Measurements from ENCODE around the gene LAMA2.

LAMA2 gene

DNA sequence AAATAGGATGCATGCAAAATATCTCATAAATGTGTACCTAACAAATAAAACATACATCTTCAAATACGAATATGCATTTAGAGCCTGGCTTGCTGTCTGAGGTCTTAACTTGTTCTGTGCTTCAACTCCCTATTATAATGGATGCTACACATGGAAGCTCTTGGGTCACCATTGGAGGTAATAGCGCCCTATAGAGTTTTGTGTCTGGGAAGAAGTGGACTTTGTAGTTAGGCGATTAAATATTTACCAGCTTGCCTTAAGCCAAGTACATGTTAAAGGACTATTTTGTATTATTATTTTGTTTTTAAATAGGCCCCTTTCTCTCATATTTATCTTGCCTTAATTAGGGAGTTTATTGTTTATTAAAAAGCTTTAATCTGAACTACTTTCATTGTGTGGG lies 107.4 kb downstream of the LAMA2 start:
- in situ Hi-C loops (cut with MboI; ENCODE audit: low sequenced_read_pairs, unreplicated experiment): no loop called here
- DNase-seq (ENCODE audit: low spot score): no peak
- TF ChIP-seq, protein P1, sequence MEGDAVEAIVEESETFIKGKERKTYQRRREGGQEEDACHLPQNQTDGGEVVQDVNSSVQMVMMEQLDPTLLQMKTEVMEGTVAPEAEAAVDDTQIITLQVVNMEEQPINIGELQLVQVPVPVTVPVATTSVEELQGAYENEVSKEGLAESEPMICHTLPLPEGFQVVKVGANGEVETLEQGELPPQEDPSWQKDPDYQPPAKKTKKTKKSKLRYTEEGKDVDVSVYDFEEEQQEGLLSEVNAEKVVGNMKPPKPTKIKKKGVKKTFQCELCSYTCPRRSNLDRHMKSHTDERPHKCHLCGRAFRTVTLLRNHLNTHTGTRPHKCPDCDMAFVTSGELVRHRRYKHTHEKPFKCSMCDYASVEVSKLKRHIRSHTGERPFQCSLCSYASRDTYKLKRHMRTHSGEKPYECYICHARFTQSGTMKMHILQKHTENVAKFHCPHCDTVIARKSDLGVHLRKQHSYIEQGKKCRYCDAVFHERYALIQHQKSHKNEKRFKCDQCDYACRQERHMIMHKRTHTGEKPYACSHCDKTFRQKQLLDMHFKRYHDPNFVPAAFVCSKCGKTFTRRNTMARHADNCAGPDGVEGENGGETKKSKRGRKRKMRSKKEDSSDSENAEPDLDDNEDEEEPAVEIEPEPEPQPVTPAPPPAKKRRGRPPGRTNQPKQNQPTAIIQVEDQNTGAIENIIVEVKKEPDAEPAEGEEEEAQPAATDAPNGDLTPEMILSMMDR (IDR thresholded peaks at IDR 0.05; ENCODE audit: borderline replicate concordance, control extremely low read depth, extremely low read depth, insufficient read depth, missing control alignments): no peak

DNA sequence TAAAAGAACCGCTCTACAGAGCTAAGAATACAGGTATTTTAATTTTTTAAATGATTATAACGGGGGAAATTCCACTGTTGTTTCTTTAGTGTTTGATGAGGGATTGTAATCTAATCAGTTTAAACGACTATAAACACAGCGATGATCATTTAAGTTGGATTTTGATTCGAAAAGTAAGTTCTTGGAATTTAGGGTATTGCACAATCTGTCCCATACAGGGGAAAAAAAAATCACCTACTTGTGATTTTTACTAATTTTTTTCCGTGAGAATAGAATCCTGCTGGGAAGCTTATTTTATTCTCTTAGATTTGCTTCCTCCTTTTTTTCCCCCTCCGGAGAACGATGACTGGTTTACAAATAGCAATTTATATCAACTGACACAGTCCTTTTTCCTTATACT lies 108.0 kb downstream of the LAMA2 start:
- DNase-seq (ENCODE audit: low spot score): no peak
- TF ChIP-seq, protein P1 (IDR thresholded peaks at IDR 0.05; ENCODE audit: borderline replicate concordance, control extremely low read depth, extremely low read depth, insufficient read depth, missing control alignments): no peak
- in situ Hi-C loops (cut with MboI; ENCODE audit: low sequenced_read_pairs, unreplicated experiment): no loop called here

DNA sequence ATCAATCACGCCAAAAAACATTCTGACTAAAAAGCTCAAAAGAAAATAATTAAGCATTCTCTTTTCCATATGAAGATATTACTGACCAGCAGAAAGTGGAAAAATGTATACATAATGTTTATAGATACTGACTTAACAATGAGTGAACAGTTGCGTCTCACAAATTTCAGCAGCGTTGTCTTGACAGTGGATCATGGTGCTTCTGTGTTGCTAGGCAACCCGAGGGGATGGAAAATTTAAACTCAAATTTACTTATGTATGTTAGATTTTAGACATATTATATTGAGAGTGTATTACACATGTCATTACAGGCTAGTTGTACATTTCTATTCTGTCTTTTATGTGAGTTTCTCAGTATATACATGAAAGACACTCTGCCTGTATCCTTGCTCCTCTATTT lies 110.2 kb downstream of the LAMA2 start:
- TF ChIP-seq, protein P1 (IDR thresholded peaks at IDR 0.05; ENCODE audit: borderline replicate concordance, control extremely low read depth, extremely low read depth, insufficient read depth, missing control alignments): no peak
- in situ Hi-C loops (cut with MboI; ENCODE audit: low sequenced_read_pairs, unreplicated experiment): no loop called here
- no peak for DNase-seq (ENCODE audit: low spot score)

DNA sequence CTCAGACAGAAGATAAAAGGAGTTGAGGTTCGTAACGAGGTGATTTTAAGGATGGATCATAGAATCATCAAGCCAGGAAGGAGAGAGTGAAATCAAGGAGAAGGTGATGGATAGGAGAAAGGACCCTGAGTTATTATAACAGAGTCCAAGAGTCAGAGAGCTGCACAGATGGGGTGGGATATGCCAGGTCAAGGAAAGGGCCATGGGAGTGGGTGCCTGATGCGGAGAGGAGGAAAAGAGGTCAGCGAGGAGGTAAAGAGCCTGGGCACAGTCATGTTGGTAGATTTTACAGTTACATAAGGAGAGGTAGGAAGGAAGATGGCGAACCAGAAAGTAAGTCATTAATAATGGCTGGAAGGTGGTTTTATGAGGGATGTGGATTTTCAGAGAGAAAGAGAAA lies 114.9 kb downstream of the LAMA2 start:
- DNase-seq (ENCODE audit: low spot score): no peak
- TF ChIP-seq, protein P1 (IDR thresholded peaks at IDR 0.05; ENCODE audit: borderline replicate concordance, control extremely low read depth, extremely low read depth, insufficient read depth, missing control alignments): no peak

DNA sequence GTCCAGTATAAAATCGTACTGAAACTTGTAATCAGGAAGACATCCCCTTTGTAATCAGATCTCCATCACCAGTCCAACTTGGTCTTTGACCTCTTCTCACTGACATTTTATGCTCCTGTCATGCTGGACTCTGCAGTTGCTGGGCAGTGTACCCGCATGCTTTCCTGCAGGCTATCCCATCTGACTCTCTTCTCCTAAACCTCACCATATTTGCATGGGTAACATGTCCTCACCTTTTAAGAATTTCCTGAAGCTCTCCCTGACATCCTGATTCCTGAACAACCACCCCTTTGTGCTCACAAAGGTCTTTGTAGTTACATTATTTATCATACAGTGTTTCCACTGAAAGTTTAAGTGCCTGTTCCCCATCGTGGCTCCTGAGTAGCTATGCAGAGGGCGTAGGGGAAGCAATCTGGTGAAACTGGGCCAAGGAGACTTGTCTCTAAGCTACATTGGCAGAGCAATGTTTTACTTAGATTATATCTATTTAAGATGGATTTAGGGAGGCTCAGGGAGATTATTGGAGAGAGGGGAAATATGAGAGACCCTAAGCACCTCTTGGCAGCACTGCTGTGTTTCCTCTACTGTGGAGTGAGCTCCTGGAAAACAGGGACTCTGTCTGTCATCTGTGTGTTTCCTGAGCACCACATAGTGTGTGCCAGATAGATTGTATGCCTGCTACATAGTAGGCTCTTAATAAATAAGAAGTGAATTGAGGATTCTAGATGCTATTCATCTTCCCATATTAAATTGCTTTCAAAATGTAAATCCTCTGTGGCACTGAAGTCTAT lies 124.0 kb downstream of the LAMA2 start:
- in situ Hi-C loops (cut with MboI; ENCODE audit: low sequenced_read_pairs, unreplicated experiment): no loop called here
- no peak for DNase-seq (ENCODE audit: low spot score)
- TF ChIP-seq, protein P1 (IDR thresholded peaks at IDR 0.05; ENCODE audit: borderline replicate concordance, control extremely low read depth, extremely low read depth, insufficient read depth, missing control alignments): no peak

More for the DNA sequence above, 114.9 kb downstream of the LAMA2 start:
- in situ Hi-C loops (cut with MboI; ENCODE audit: low sequenced_read_pairs, unreplicated experiment): no loop called here

DNA sequence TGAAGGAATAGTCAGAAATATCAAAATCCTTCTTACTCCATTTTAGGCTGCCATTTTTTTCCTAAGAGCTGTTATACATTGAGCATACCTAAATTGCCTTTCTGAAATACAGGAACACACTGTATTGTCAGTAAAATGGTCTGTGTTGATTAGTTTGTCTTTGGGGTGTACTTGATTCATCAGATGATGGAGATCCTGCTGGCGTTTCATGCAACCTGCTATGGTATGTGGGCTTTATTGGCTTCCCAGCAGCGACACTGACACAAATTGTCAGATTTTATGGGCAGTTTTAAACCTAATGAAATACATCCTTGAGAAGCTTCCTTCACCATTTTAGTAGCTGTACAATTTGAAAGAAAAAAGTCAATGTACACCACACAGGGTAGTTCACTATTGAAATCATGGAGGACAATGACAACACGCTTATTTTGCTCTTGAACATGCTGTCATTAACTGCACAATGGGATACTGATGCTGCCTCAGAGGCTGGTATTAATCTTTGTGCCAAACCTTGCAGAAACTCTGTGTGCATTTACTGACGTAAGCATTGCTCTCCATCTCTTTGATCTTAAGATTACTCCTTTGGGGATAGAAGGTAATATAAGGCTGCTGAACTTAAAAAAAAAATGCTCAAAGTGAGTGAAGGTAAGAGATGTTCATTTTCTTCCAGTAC lies 124.9 kb downstream of the LAMA2 start:
- in situ Hi-C loops (cut with MboI; ENCODE audit: low sequenced_read_pairs, unreplicated experiment): no loop called here
- no peak for DNase-seq (ENCODE audit: low spot score)
- TF ChIP-seq, protein P1 (IDR thresholded peaks at IDR 0.05; ENCODE audit: borderline replicate concordance, control extremely low read depth, extremely low read depth, insufficient read depth, missing control alignments): no peak

Data from GM13976 (cell line).